HEK293 (cell line): ENCODE results near the gene FAM98C.

Experiments
- CTCF ChIA-PET: fragments of 350-600 bp; formaldehyde crosslinking; extraction: SDS; loops from one replicate; lab custom pipeline; 2021; ENCODE audit warnings: antibody characterized with exemption; lab: Yijun Ruan, JAX
- POLR2A ChIA-PET: fragments of 300-600 bp; formaldehyde crosslinking; extraction: SDS; loops from one replicate; lab custom pipeline; 2020; ENCODE audit warnings: antibody characterized with exemption, inconsistent platforms; lab: Yijun Ruan, JAX
- H3K27ac ChIP-seq: fragments of 200-500 bp; sonication (Bioruptor generic); 2 replicates; pipeline ENCODE4 v1.5.1; 2014; ENCODE audit warnings: low read depth, low read length, control low read depth, inconsistent platforms; ENCODE audit errors: extremely low read depth
- H3K36me3 ChIP-seq, 2 experiments: fragments of 200-500 bp in 1 of 2; sonication (Bioruptor generic) in 1 of 2; 1 replicate in 1 of 2; 2 replicates in 1 of 2; pipeline ENCODE4 v1.5.1; 2014 to 2017; ENCODE audit warnings: inconsistent platforms in 2 of 2, low read length in 2 of 2; ENCODE audit not compliant: control insufficient read depth in 2 of 2, insufficient read depth in 1 of 2
- H3K4me1 ChIP-seq: fragments of 200-500 bp; sonication (Bioruptor generic); 2 replicates; pipeline ENCODE4 v1.5.1; 2014; ENCODE audit warnings: mild to moderate bottlenecking, low read length, inconsistent platforms; ENCODE audit not compliant: control insufficient read depth, insufficient read depth
- H3K4me3 ChIP-seq: 2 replicates; pipeline ENCODE4 v1.5.1; 2011; ENCODE audit warnings: low read depth, mild to moderate bottlenecking, control low read depth, low read length, moderate library complexity
- H3K9me3 ChIP-seq: fragments of 200-500 bp; sonication (Bioruptor generic); 2 replicates; pipeline ENCODE4 v1.5.1; 2014; ENCODE audit warnings: low read depth, low read length, inconsistent platforms; ENCODE audit not compliant: control insufficient read depth, insufficient read depth
- HOXC10 ChIP-seq: sonication (generic); formaldehyde crosslinking; IDR thresholded peaks from 2 replicates; pipeline ENCODE4 v1.8.1; 2023; ENCODE audit warnings: mild to moderate bottlenecking, missing genetic modification reagents
- REPIN1 ChIP-seq: fragments of 450-650 bp; formaldehyde crosslinking; IDR thresholded peaks from 2 replicates; pipeline ENCODE4 v1.5.1; 2017; ENCODE audit warnings: missing biosample characterization, missing genetic modification characterization, low read depth
- SP2 ChIP-seq: fragments of 450-650 bp; formaldehyde crosslinking; IDR thresholded peaks from 2 replicates; pipeline ENCODE4 v1.5.1; 2016; ENCODE audit warnings: missing biosample characterization, missing genetic modification characterization
- ZBTB17 ChIP-seq: fragments of 450-650 bp; formaldehyde crosslinking; IDR thresholded peaks from 2 replicates; pipeline ENCODE4 v1.5.1; 2016; ENCODE audit warnings: missing biosample characterization, missing genetic modification characterization
- ZBTB8A ChIP-seq: fragments of 450-650 bp; formaldehyde crosslinking; IDR thresholded peaks from 2 replicates; pipeline ENCODE4 v1.5.1; 2016; ENCODE audit warnings: missing biosample characterization, missing genetic modification characterization
- ZNF10 ChIP-seq: fragments of 450-650 bp; formaldehyde crosslinking; IDR thresholded peaks from 2 replicates; pipeline ENCODE4 v1.5.1; 2017; ENCODE audit warnings: missing biosample characterization, missing genetic modification characterization
- ZNF174 ChIP-seq: fragments of 450-650 bp; formaldehyde crosslinking; IDR thresholded peaks from 2 replicates; pipeline ENCODE4 v1.5.0; 2017; ENCODE audit warnings: missing biosample characterization, mild to moderate bottlenecking, missing genetic modification characterization
- ZNF214 ChIP-seq: fragments of 450-650 bp; formaldehyde crosslinking; IDR thresholded peaks from 2 replicates; pipeline ENCODE4 v1.5.1; 2017; ENCODE audit warnings: missing biosample characterization, mild to moderate bottlenecking, missing genetic modification characterization, borderline replicate concordance
- ZNF404 ChIP-seq: fragments of 450-650 bp; formaldehyde crosslinking; IDR thresholded peaks from 2 replicates; pipeline ENCODE4 v1.5.1; 2017; ENCODE audit warnings: missing biosample characterization, missing genetic modification characterization
- ZNF433 ChIP-seq: fragments of 450-650 bp; formaldehyde crosslinking; IDR thresholded peaks from 2 replicates; pipeline ENCODE4 v1.5.1; 2016; ENCODE audit warnings: missing biosample characterization, missing genetic modification characterization, low read depth
- ZNF514 ChIP-seq: fragments of 450-650 bp; formaldehyde crosslinking; IDR thresholded peaks from 2 replicates; pipeline ENCODE4 v1.5.1; 2016; ENCODE audit warnings: missing biosample characterization, missing genetic modification characterization
- ZNF521 ChIP-seq: fragments of 450-650 bp; formaldehyde crosslinking; IDR thresholded peaks from 2 replicates; pipeline ENCODE4 v1.5.1; 2017; ENCODE audit warnings: missing biosample characterization, mild to moderate bottlenecking, missing genetic modification characterization
- ZNF529 ChIP-seq: fragments of 450-650 bp; formaldehyde crosslinking; IDR thresholded peaks from 2 replicates; pipeline ENCODE4 v1.5.1; 2017; ENCODE audit warnings: missing genetic modification characterization, missing biosample characterization; ENCODE audit not compliant: insufficient replicate concordance
- ZNF768 ChIP-seq: fragments of 450-650 bp; formaldehyde crosslinking; IDR thresholded peaks from 2 replicates; pipeline ENCODE4 v1.5.1; 2018; ENCODE audit warnings: missing biosample characterization, mild to moderate bottlenecking, missing genetic modification characterization
- ZSCAN16 ChIP-seq: fragments of 450-650 bp; formaldehyde crosslinking; IDR thresholded peaks from 2 replicates; pipeline ENCODE4 v1.5.1; 2016; ENCODE audit warnings: missing biosample characterization, missing genetic modification characterization
- ZSCAN23 ChIP-seq: fragments of 450-650 bp; formaldehyde crosslinking; IDR thresholded peaks from 2 replicates; pipeline ENCODE4 v1.5.1; 2016; ENCODE audit warnings: missing biosample characterization, missing genetic modification characterization
- TF ChIP-seq, protein P1 (sequence below): fragments of 450-650 bp; formaldehyde crosslinking; IDR thresholded peaks from 2 replicates; pipeline ENCODE4 v1.5.1; 2016; ENCODE audit warnings: missing biosample characterization, missing genetic modification characterization
- TF ChIP-seq, protein P2 (sequence below): fragments of 450-650 bp; formaldehyde crosslinking; IDR thresholded peaks from 2 replicates; pipeline ENCODE4 v1.5.1; 2016; ENCODE audit warnings: missing biosample characterization, missing genetic modification characterization
- TF ChIP-seq, protein P3 (sequence below): fragments of 450-650 bp; formaldehyde crosslinking; IDR thresholded peaks from 2 replicates; pipeline ENCODE4 v1.5.1; 2016; ENCODE audit warnings: missing biosample characterization, missing genetic modification characterization
- TF ChIP-seq, protein P4 (sequence below): fragments of 450-650 bp; formaldehyde crosslinking; IDR thresholded peaks from 2 replicates; pipeline ENCODE4 v1.5.1; 2016; ENCODE audit warnings: missing biosample characterization, missing genetic modification characterization

Gene FAM98C

DNA sequence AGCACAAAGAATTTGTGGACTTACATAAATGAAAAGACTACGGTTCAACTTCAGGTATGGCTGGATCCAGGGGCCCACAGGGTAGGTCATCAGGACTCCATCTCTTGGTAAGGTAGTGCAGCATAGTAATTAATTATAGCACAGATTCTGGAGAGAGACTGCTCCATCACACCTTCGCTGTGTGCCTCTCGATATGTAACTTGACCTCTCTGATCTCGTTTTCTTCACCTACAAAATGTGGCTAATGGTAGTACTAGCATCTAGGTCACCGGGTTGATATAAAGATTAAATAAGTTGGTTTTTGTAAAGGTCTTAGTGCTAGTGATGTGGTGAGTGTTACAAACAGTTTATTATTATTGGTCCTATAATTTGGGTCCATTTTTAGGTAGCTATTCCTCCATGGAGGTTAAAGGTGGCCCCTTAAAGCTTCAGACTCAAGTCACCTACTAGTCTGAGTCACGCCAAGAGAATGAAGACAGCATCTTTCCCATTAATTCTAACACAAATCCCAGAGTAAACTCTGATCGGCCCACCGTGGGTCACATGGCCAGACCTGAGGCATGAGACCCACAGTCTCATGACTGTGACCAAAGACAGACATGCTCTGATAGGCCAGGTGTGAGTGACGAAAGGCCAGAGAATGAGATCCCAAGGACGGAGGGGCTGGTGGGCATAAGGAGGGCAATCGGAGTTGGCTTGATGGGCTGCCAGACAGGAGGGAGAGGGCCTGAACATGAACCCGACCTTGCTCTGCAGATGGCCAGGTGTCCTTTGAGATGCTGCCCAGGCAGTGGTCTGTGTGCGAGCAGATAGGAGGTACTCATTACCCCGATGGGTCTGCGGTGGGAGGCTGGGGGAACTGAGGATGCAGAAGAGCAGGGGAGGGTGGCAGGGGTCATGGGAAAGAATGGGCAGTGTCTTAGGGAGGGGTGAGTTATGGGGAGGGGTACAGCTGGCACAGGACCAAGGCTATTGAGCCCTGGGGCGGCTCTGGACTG is 46.9 kb upstream of the FAM98C start:
- no peak overlapping the region for H3K4me3 ChIP-seq
- H3K4me1 ChIP-seq: no peaks in the 10 kb centered on the region
- peak overlapping the region; percentile 37; the same call in 1 of the 2 replicates for H3K27ac ChIP-seq
- ChIA-PET POLR2A (no interaction called here), CTCF (interaction anchor here (0.5 to 1.2 kb wide), 4 partner anchors 28 to 1064 kb away, joined by 3 to 5 read pairs (median 4); partner anchors contain the start of gene FAM98C)
- no peaks in the 10 kb centered on the region for H3K9me3 ChIP-seq
- no peaks in the 10 kb centered on the region for H3K36me3 ChIP-seq
- TF ChIP-seq ZNF521 (0 out of 2 replicates have a peak, but pooled peaks have one; percentile 15), REPIN1 (tag by site-specific recombination) (no peak), ZBTB8A (tag by site-specific recombination) (no peak), ZNF174 (tag by site-specific recombination) (no peak), ZNF214 (tag by site-specific recombination) (no peak), ZSCAN16 (tag by site-specific recombination) (no peak), ZNF10 (tag by site-specific recombination) (no peak), HOXC10 (CRISPR knock-in tag) (no peak), ZBTB17 (tag by site-specific recombination) (0 out of 2 replicates have a peak, but pooled peaks have one; percentile 35), ZNF529 (no peak), ZNF514 (no peak), ZNF404 (no peak), ZNF768 (tag by site-specific recombination) (peak; percentile 91; the same call in 1 of the 2 replicates), SP2 (tag by site-specific recombination) (no peak), ZNF433 (no peak), ZSCAN23 (tag by site-specific recombination) (no peak)
- TF ChIP-seq, protein P1, sequence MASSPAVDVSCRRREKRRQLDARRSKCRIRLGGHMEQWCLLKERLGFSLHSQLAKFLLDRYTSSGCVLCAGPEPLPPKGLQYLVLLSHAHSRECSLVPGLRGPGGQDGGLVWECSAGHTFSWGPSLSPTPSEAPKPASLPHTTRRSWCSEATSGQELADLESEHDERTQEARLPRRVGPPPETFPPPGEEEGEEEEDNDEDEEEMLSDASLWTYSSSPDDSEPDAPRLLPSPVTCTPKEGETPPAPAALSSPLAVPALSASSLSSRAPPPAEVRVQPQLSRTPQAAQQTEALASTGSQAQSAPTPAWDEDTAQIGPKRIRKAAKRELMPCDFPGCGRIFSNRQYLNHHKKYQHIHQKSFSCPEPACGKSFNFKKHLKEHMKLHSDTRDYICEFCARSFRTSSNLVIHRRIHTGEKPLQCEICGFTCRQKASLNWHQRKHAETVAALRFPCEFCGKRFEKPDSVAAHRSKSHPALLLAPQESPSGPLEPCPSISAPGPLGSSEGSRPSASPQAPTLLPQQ (tag by site-specific recombination): no peak
- TF ChIP-seq, protein P2, sequence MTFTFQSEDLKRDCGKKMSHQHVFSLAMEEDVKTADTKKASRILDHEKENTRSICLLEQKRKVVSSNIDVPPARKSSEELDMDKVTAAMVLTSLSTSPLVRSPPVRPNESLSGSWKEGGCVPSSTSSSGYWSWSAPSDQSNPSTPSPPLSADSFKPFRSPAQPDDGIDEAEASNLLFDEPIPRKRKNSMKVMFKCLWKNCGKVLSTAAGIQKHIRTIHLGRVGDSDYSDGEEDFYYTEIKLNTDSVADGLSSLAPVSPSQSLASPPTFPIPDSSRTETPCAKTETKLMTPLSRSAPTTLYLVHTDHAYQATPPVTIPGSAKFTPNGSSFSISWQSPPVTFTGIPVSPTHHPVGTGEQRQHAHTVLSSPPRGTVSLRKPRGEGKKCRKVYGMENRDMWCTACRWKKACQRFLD (tag by site-specific recombination): no peak
- TF ChIP-seq, protein P3, sequence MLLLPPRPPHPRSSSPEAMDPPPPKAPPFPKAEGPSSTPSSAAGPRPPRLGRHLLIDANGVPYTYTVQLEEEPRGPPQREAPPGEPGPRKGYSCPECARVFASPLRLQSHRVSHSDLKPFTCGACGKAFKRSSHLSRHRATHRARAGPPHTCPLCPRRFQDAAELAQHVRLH (tag by site-specific recombination): 0 out of 2 replicates have a peak, but pooled peaks have one; percentile 22
- TF ChIP-seq, protein P4, sequence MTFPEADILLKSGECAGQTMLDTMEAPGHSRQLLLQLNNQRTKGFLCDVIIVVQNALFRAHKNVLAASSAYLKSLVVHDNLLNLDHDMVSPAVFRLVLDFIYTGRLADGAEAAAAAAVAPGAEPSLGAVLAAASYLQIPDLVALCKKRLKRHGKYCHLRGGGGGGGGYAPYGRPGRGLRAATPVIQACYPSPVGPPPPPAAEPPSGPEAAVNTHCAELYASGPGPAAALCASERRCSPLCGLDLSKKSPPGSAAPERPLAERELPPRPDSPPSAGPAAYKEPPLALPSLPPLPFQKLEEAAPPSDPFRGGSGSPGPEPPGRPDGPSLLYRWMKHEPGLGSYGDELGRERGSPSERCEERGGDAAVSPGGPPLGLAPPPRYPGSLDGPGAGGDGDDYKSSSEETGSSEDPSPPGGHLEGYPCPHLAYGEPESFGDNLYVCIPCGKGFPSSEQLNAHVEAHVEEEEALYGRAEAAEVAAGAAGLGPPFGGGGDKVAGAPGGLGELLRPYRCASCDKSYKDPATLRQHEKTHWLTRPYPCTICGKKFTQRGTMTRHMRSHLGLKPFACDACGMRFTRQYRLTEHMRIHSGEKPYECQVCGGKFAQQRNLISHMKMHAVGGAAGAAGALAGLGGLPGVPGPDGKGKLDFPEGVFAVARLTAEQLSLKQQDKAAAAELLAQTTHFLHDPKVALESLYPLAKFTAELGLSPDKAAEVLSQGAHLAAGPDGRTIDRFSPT (tag by site-specific recombination): no peak
